ENCODE data around the gene TMBIM1.
"Not testable (repeated sequence)": the region's sequence is repeated elsewhere in the genome, so short reads cannot be mapped to it uniquely, and the experiment has no call there.

TMBIM1 gene

GRCh38 chr2:218318241-218318640, 25.9 kb upstream of the TMBIM1 start:
- DNase-seq (ENCODE audit: low read depth in 4 of 4, low spot score in 1 of 4): no peak

DNA sequence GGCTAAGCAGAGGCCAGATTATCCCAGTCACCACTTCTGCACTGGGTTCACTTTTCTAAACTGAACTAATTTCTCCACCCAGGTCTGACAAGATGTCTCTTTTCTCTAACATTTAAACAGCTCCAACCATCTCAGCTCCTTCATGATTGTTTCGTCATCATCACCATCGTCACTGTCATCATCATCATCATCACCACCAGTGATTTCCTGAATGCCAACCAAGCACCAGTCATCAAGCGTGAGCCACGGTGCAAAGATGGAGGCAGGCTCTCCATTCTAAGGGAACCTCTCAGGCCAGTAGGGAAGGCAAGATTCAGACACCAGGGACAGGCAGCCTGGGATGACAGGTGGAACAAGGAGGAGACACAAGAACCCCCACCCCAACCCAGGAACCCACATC, 25.5 kb upstream of the TMBIM1 start:
- no peak for DNase-seq (ENCODE audit: low read depth in 4 of 4, low spot score in 1 of 4)

- DNase-seq (ENCODE audit: low read depth in 4 of 4, low spot score in 1 of 4): no peak
These were observed 25.0 kb upstream of the TMBIM1 start for GRCh38 chr2:218317303-218317630.

DNA sequence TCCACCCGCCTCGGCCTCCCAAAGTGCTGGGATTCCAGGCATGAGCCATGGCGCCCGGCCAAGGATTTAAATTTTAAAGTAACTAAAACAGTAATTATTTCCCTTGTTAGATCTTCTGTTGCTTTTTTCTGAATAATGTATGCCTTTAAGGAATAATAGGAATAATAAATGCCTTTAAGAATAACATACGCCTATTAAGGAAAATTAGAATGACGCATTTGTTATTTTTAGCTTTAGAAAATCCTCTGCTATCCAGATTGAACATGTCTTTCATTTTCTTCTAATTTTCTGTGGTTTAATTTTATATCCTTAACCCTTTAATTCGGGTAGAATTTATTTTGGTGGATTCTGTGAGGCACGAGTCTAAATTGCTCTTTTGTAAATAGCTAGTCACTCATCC, 23.1 kb upstream of the TMBIM1 start:
- DNase-seq (ENCODE audit: low read depth in 4 of 4, low spot score in 1 of 4): no peak

DNA sequence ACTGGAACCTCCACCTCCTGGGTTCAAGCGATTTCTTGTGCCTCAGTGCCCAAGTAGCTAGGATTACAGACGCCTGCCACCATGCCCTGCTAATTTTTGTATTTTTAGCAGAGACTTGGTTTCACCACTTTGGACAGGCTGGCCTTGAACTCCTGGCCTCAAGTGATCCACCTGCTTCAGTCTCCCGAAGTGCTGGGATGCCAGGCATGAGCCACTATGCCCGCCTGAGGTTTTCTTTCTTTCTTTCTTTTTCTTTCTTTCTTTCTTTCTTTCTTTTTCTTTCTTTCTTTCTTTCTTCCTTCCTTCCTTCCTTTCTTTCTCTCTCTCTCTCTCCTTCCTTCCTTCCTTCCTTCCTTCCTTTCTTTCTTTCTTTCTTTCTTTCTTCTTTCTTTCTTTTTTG, 22.5 kb upstream of the TMBIM1 start:
- DNase-seq (ENCODE audit: low read depth in 4 of 4, low spot score in 1 of 4): not testable (repeated sequence)

DNA sequence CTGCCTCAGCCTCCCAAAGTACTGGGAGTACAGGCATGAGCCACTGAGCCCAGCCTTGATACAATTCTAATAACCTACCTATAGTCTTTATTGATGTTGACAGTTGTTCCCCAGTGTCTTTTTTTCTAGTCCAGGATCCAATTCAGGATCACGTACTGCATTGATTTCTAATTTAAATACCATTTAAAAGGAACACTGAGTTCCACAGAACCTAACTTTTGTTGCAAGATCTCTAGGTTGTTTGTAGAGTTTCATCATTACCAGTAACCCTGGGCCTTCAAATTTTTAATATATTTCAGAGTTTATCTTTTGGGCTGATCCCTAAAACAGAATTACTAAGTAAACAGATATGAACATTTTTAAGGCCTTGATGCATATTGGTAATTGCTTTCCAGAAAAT, 21.1 kb upstream of the TMBIM1 start:
- DNase-seq (ENCODE audit: low read depth in 4 of 4, low spot score in 1 of 4): no peak

DNA sequence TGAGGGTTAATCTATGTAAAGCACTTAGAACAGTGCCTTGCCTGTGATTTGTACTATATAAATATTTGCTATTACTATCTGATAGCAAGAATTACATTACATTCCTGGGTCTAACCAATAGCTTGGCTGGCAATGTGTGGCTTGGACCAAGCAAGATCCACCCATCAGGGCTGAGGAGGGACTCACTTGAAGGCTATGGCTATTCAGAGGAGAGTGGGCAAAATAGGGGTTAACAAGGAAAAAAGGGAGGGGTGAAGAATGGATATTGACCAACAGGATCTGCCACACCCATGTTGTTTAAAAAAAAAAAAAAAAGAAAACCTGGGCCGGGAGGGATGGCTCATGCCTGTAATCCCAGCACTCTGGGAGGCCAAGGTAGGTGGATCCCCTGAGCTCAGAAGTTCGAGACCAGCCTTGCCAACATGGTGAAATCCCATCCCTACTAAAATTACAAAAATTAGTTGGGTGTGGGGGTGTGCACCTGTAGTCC, 20.0 kb upstream of the TMBIM1 start:
- no peak for DNase-seq (ENCODE audit: low read depth in 4 of 4, low spot score in 1 of 4)

DNA sequence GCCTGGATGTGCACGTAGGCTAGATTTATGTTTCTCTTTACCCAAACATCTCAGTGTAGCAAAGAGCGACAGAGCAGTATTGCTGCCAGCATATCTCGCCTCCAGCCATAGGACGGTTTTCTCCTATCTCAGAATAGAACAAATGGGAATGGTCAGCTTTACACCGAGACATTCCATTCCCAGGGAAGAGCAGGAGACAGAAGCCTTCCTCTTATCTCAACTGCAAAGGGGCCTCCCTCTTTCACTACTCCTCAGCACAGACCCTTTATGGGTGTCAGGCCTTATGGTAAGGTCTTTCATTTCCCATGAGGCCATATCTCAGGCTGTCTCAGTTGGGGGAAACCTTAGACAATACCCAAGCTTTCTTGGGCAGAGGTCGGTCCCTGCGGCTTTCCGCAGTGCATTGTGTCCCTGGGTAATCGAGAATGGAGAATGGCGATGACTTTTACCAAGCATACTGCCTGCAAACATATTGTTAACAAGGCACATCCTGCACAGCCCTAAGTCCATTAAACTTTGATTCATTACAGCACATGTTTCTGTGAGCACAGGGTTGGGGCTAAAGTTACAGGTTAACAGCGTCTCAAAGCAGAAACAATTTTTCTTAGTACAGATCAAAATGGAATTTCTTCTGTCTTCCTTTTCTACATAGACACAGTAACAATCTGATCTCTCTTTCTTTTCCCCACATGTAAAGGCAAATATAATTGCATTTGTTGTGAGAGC, 19.4 kb upstream of the TMBIM1 start:
- not testable (repeated sequence) for DNase-seq (ENCODE audit: low read depth in 4 of 4, low spot score in 1 of 4)

DNA sequence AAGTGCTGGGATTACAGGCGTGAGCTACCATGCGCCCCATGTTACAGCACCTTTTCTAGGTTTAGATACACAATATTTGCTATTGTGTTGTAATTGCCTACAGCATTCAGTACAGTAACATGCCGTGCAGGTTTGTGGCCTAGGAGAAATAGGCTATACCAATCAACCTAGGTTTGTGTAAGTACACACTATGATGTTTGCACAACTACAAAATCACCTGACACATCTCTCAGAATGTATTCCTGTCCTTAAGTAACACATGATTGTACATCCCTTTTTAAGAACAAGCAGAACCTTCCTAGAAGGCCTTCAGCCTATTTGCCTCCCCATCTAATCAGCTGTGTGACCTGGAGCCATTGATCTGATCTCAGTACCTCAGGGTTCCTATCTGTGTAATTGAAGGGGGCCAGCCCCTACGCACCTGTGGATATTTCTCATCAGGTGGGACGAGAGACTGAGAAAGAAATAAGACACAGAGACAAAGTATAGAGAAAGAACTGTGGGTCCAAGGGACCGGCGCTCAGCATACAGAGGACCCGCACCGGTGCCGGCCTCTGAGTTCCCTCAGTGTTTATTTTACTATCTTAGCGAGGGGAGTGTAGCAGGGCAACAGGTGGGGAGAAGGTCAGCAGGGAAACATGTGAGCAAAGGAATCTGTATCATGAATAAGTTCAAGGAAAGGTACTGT, 18.7 kb upstream of the TMBIM1 start:
- no peak for DNase-seq (ENCODE audit: low read depth in 4 of 4, low spot score in 1 of 4)

- DNase-seq (ENCODE audit: low read depth in 4 of 4, low spot score in 1 of 4): no peak
These were observed 15.2 kb upstream of the TMBIM1 start for GRCh38 chr2:218307415-218308090.

- no peak for DNase-seq (ENCODE audit: low read depth in 4 of 4, low spot score in 1 of 4)
These were observed 14.0 kb upstream of the TMBIM1 start for GRCh38 chr2:218306184-218306920.

DNA sequence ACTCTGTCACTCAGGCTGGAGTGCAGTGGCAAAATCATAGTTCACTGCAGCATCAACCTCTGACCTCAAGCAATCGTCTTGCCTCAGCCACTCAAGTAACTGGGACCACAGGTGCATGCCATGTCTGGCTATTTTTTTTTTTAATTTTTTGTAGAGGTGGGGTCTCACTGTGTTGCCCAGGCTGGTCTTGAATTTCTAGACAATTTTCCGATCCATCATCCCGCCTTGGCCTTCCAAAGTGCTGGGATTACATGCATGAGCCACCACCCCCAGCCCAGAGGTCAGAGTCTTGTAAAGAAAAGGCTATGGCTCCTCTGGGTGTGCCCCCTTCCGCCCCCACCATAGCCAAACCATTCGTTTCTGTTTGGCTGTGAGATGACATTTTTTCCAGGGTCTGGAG, 13.1 kb upstream of the TMBIM1 start:
- DNase-seq (ENCODE audit: low read depth in 4 of 4, low spot score in 1 of 4): no peak

DNA sequence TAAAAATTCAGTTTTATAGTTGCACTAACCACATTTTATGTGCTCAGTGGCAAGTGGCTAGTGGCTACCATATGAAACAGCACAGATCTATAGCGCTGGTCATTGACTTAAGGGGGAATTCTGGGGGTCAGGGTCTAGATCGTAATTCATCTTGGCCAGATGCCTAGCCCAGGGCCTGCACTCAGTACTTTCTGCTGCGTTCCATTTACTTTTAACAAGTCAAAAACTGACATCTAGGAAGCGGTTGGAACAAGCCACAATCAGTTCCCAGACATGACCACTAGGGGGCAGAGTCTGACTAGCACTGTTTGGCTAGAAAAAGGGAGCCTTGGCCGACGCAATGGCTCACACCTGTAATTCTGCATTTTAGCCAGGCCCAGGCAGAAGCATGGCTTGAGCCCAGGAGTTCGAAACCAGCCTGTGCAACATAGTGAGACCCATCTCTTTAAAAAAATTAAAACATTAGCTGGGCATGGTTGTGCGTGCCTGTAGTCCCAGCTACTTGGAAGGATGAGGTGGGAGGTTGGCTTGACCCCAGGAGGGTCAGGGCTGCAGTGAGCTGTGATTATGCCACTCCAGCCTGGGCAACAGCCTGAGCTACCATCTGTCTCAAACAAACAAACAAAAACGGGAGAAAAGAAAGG, 9.0 kb upstream of the TMBIM1 start:
- peak; percentile 66 to 83 (median 80) for DNase-seq (ENCODE audit: low read depth in 4 of 4, low spot score in 1 of 4)

- no peak for DNase-seq (ENCODE audit: low read depth in 4 of 4, low spot score in 1 of 4)
These were observed 7.8 kb upstream of the TMBIM1 start for GRCh38 chr2:218300141-218300540.

GRCh38 chr2:218298314-218298875, 6.1 kb upstream of the TMBIM1 start:
- DNase-seq (ENCODE audit: low read depth in 4 of 4, low spot score in 1 of 4): no peak

DNA sequence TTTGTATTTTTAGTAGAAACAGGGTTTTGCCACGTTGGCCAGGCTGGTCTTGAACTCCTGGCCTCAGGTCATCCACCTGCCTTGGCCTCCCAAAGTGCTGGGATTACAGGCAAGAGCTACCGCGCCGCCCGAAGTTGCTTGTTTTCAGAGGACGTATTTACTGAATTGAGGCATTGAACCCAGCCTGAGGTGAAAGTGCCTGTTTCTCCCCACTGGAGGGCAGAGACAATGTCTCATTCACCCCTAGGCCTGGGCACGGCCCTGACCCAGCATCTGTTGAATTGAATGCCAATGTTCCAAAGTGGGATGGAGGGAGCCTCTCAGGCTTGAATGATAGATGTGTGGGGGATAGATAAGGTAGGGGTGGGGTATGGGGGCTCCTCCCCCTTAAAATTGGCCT, 4.5 kb upstream of the TMBIM1 start:
- DNase-seq (ENCODE audit: low read depth in 4 of 4, low spot score in 1 of 4): no peak

DNA sequence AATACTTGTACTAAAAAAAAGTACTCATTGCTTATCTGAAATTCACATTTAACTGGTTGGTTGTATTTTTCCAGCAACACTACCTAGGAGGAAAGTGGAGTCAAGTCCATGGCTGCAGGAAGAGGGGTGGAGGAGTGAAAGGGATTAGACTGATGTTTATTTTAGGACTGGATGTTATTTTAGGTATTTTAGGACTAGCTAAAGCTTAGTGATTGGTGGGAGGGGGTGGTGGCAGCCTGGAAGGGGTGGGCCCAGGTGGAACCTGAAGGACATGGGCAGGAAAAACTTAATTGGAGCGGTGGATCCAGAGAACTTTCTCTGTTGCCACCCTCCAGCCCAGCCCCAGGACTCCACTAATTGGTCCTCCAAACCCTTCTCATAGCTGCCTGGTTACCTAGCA, 3.9 kb upstream of the TMBIM1 start:
- no peak for DNase-seq (ENCODE audit: low read depth in 4 of 4, low spot score in 1 of 4)

- DNase-seq (ENCODE audit: low read depth in 4 of 4, low spot score in 1 of 4): no peak
These were observed 2.7 kb upstream of the TMBIM1 start for GRCh38 chr2:218295029-218295428.

DNA sequence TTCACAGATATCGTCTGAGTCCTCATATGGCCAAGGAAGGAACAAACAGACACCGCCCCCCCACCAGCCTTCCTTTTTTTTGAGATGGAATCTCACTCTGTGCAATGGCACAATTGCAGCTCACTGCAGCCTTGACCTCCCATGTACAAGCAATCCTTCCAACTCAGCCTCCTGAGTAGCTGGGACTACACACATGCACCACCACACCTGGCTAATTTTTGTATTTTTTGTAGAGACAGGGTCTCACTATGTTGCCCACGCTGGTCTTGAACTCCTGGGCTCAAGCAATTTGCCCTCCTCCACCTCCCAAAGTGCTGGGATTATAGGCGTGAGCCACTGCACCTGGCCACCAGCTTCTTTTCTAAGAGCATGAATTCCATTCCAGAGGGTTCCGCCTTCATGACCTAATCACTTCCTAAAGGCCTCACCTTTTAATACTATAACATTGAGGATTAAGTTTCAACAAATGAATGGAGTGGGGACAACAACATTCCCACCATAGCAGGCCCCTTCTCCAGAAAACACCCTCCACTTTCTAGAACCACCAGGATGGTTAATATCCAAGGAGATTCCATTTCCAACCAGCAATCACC, 2.2 kb upstream of the TMBIM1 start:
- no peak for DNase-seq (ENCODE audit: low read depth in 4 of 4, low spot score in 1 of 4)

DNA sequence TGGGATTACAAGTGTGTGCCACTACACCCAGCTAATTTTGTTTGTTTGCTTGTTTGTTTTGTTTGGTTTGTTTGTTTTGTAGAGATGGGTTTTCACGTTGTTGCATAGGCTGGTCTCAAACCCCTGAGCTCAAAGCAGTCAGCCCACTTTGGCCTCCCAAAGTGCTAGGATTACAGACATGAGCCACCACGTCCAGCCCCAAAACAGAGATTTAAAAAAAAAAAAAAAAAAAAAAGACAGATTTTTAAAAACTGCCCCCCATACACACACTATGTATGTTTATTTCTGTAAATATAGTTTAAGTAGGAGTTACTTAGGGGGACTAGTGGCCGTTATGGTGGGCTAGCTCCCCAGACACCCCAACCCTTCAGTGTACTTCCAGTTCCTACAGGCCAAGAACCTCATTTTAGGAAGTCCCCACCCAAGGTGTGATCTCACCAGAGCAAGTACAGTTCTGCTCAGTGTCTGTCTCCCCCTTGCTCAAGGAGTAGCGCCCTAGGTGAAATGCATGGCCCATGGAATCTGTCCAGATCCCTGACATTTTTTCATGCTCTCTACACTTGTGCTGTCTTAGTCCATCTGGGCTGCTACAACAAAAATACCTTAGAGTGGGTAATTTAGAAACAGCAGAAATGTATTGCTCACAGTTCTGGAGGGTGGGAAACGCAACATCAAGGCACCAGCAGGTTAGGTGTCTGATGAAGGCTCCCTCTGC, 1.6 kb upstream of the TMBIM1 start:
- no peak for DNase-seq (ENCODE audit: low read depth in 4 of 4, low spot score in 1 of 4)
